ENCODE data around the gene TOP3A.

Gene TOP3A

GRCh38 chr17:18229254-18229653, 85.5 kb downstream of the TOP3A start:
- no peak for DNase-seq

DNA sequence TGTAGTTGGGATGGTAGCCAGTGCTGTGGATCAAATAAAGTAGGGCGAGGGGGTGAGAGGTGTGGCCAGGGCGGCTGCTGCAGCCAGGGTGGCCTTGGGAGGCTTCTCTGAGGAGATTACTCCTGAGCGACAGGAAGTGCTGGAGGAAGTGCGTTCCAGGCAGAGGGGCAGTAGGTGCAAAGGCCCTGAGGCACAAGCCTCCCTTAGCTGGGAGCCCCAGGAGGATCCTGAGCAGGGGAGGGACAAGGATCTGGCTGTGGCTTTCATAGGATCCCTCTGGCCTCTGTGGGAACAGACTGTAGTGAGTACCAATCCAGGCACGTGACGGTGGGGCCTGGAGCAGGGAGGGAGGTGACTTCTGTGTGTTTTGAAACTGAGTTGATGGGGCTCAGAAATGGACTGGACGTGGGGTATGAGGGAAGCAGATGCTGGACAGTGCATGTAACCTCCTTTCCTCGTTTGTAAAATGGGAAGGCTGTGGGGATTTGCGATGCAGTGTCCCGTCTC, 86.6 kb downstream of the TOP3A start:
- DNase-seq: no peak

- no peak for DNase-seq
These were observed 87.2 kb downstream of the TOP3A start for GRCh38 chr17:18227635-18228034.

GRCh38 chr17:18226284-18226945, 88.4 kb downstream of the TOP3A start:
- no peak for DNase-seq

- DNase-seq: no peak
These were observed 89.0 kb downstream of the TOP3A start for GRCh38 chr17:18225642-18226283.

DNA sequence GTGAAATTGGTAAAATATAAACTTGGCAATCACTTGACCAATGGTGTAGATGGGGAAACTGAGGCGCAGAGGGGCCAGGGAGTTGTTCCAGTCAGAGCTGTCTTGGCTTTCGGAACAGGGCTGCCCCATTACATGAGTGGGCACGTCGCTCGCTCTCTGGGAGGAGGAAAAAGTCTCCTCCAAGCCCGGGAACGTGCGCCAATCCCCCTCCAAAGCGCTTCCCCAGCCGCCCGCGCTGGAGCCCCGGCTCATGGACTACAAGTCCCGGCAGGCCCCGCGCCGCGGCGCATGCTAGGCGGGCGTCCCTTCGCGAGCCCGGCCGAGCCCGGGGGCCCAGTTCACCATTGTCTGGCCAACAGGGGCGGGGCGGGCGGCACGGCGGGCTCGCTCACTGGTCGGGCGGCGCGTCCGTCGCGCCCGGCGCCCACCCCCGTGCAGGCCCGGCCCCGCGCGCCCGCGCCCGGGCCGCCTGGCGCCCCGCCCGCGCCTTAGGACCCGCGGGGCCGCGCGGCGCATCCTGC, 89.6 kb downstream of the TOP3A start, which contains the start of gene LLGL1:
TSS of gene LLGL1 (plus strand) at position 515 of the 521 bp plus-strand sequence. CDS start 48 bp downstream, outside the sequence.
- DNase-seq: peak; percentile 91 to 93

DNA sequence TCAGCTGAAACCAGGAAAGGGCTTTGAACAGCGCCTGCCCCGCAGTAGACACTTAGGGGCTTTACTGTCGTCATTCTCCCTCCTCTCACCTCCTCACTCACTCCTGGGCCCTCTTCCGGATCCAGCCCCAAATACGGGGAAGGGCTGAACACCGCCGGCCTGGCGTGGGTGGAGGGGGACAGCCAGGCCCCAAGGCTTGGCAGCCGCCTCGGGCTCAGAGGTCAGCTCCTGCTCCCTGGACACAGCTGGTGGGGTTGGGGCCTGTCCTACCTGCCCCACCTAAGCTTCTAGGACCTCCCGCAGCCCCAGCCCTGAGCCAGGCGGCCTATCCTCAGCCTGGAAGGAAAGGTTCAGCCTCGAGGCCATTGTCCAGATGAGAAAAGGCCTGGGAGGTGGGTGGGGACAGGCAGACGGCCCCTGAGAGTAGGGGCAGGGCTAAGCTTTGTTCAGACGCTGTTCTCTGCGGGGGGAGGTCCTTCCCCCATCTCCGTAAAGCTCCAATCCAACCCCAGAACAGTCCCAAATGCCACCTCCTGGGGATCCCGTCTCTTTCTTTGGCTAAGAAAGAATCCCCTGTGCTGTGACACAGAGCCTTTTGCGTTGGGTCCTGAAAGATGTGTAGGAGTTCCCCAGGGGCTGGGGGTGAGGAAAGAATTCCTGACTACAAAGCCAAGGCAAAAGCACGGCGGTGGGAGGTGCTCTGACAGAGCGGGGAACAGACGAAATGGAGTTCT, 90.2 kb downstream of the TOP3A start:
- no peak for DNase-seq

DNA sequence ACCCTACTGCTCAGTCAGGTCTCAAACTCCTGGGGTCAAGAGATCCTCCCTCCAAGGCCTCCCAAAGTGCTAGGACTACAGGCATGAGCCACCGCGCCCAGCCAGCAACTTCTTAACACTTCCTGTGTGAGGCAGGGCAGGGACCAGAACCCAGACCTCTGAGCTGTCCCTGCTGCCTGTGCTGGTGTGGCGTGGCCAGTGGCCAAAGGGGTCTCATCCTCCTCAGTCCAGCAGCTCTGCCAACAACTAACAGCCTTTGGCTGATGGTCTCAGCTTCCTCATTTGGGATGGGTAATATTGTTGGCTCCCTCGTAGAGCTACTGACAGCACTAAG, 90.8 kb downstream of the TOP3A start:
- no peak for DNase-seq

All from activated CD4-positive, alpha-beta T cell treated with anti-CD3 and anti-CD28 coated beads, Interleukin-2, amount 50 U/mL, for 4 hours (primary cell).